Measurements from ENCODE around the gene MANF.

Gene MANF

GRCh38 chr3:51389423-51390183, 4.5 kb downstream of the MANF start:
- peak in 1 of 2 donors; percentile 18 for DNase-seq (ENCODE audit: low read depth in 2 of 2, low spot score in 1 of 2)

DNA sequence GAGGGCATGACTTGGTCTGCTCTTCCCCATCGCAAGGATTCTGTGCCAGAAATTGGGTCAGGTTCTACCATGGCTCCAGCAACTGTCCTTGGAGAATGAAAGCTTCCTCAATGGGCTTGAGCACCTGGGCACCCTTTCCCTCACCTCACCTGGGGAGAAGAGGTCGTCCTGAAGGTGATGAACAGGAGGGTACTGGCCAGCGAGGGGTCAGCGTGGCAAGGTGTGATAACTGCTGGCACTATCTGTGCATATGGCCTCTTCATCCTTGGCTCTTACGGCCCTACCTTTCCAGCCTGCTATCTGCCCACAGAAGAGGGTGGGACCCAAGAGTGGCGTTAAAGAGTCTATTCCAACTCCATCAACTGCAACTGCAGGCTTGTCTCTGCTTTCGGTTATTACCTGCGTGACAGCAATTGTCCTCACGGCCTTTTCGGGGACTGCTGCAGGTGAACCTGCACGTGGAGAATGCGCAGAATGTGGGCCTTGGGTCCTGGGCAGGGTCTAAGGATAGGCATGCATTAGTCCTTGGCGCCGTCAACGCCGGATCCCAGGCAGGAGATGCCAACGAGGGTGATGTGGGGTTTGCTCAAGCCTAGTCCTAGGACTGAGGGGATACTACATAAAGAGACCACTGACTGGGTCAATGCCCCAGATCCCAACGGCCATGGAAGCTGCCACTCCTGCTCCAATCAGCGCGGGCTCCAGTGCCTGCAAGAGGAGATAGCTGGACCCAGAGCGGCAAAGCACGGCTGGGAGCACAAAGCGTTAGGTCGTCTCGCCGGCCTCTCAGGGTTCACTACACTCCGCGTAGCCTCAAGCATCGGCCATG, 5.4 kb downstream of the MANF start:
- DNase-seq (ENCODE audit: low read depth in 2 of 2, low spot score in 1 of 2), result no peak

GRCh38 chr3:51391075-51391565, 6.0 kb downstream of the MANF start, which contains the start of gene RBM15B:
Gene RBM15B (plus strand): TSS chr3:51391285. CDS start chr3:51391400, 115 bp downstream.
- DNase-seq (ENCODE audit: low read depth in 2 of 2, low spot score in 1 of 2), result peak; percentile 94 to 95

DNA sequence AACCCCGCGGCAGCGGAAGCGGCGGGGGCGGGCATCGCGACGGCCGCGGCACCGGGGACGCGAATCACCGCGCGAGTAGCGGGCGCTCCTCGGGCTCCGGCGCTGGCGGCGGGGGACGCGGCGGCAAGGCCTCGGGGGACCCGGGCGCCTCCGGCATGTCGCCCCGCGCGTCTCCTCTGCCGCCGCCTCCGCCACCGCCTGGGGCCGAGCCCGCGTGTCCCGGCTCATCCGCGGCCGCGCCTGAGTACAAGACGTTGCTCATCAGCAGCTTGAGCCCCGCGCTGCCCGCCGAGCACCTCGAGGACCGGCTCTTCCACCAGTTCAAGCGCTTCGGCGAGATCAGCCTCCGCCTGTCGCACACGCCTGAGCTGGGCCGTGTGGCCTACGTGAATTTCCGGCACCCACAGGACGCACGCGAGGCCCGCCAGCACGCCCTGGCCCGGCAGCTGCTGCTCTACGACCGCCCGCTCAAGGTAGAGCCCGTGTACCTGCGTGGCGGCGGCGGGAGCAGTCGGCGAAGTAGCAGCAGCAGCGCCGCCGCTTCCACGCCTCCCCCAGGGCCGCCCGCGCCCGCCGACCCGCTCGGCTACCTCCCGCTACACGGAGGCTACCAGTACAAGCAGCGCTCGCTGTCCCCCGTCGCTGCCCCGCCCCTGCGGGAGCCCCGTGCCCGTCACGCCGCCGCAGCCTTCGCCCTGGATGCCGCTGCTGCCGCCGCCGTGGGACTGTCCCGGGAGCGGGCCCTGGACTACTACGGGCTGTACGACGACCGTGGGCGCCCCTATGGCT, 6.7 kb downstream of the MANF start:
- DNase-seq (ENCODE audit: low read depth in 2 of 2, low spot score in 1 of 2), result no peak

DNA sequence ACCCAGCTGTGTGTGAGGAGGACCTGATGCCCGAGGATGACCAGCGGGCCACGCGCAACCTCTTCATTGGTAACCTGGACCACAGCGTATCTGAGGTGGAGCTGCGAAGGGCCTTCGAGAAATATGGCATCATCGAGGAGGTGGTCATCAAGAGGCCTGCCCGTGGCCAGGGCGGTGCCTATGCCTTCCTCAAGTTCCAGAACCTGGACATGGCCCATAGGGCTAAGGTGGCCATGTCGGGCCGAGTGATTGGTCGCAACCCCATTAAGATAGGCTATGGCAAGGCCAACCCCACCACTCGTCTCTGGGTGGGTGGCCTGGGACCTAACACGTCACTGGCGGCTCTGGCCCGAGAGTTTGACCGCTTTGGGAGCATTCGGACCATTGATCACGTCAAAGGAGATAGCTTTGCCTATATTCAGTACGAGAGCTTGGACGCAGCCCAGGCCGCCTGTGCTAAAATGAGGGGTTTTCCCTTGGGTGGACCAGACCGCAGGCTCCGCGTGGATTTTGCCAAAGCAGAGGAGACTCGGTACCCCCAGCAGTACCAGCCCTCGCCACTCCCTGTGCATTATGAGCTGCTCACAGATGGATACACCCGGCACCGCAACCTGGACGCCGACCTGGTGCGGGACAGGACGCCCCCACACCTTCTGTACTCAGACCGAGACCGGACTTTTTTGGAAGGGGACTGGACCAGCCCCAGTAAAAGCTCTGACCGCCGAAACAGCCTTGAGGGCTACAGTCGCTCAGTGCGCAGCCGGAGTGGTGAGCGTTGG, 7.5 kb downstream of the MANF start:
- DNase-seq (ENCODE audit: low read depth in 2 of 2, low spot score in 1 of 2), result no peak

GRCh38 chr3:51393134-51393495, 8.0 kb downstream of the MANF start:
- DNase-seq (ENCODE audit: low read depth in 2 of 2, low spot score in 1 of 2), result no peak

DNA sequence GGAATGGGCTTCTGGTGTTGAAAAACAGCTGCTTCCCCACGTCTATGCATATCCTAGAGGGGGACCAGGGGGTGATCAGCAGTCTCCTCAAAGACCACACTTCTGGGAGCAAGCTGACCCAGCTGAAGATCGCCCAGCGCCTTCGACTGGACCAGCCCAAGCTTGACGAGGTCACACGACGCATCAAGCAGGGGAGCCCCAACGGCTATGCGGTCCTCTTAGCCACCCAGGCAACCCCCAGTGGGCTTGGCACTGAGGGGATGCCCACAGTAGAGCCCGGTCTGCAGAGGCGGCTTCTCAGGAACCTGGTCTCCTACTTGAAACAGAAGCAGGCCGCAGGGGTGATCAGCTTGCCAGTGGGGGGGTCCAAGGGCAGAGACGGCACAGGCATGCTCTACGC, 8.5 kb downstream of the MANF start:
- DNase-seq (ENCODE audit: low read depth in 2 of 2, low spot score in 1 of 2), result no peak

DNA sequence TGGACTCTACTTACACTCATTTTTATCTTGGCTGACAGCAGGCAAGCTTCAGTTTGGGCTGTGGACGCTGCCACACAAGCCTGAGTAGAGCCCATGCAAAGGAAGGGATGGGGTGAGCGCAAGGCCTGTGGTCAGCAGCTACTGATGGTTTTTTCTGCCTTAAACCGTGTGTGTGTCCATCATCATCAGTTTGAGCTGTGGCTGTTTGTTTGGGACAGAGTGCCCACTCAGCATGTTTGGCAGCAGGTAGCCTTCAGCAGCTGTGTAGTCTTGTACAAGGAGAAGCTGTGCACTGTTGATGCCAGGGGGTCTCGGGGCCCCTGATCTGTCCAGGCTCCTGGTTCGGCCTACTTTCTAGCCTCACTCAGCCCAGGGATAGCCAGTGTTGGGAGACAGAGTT, 9.4 kb downstream of the MANF start:
- no peak for DNase-seq (ENCODE audit: low read depth in 2 of 2, low spot score in 1 of 2)

DNA sequence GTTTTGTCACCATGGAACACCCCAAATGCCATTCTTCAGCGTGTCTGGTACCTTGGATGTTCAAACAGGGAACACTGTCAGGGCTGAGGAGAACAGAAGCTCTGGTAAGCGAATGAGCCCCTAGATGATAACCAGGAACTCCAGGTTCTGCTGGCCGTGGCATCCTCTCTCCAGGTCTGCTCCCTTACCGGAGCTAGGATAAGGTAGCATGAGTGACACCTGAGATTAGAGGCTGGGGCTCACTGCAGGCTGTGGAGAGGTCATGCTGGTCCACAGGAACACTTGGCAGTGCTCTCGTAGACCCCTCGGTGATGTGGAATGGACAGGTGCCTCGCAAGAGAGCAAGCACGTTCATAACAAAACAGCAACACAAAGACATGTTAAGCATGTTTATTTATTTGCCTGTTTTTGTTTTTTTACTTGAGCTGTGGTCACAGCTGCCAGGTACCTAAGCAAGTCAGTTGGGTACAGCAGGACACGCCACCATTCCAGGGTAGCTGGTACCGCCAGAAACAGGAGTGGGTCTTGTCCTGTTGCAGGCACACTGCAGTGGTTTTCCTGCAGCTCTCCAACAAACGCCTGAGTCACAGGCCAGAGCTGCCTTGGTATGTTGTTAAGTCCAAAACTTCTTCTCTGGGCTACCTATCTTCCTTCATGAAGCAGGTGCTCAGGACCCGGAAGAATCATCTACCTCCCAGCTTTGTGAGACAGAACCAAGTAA, 10.6 kb downstream of the MANF start:
- no peak for DNase-seq (ENCODE audit: low read depth in 2 of 2, low spot score in 1 of 2)

DNA sequence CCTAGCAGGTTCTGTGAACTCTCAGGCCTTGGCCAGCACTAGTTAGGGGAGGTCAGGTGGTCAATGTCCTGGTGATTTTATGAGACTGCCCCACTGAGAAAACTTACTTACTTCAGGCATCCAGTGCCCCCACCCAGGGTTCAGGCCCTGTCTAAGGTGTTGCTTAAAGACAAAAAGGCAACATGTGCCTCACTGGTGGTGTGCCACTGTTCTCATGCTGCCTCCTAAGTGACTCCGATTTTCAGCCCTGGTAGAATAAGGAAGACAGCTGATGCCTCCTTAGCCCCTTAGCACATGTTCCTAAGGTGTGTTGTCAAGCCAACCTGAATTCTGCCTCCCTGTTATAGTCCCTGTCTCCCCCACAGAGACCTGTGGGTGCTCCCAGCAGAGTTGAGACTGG, 11.3 kb downstream of the MANF start:
- no peak for DNase-seq (ENCODE audit: low read depth in 2 of 2, low spot score in 1 of 2)

GRCh38 chr3:51397392-51397791, 12.3 kb downstream of the MANF start:
- no peak for DNase-seq (ENCODE audit: low read depth in 2 of 2, low spot score in 1 of 2)

- no peak for DNase-seq (ENCODE audit: low read depth in 2 of 2, low spot score in 1 of 2)
These were observed 13.7 kb downstream of the MANF start for GRCh38 chr3:51398595-51399310.

GRCh38 chr3:51400166-51400565, 15.1 kb downstream of the MANF start:
- DNase-seq (ENCODE audit: low read depth in 2 of 2, low spot score in 1 of 2), result no peak

DNA sequence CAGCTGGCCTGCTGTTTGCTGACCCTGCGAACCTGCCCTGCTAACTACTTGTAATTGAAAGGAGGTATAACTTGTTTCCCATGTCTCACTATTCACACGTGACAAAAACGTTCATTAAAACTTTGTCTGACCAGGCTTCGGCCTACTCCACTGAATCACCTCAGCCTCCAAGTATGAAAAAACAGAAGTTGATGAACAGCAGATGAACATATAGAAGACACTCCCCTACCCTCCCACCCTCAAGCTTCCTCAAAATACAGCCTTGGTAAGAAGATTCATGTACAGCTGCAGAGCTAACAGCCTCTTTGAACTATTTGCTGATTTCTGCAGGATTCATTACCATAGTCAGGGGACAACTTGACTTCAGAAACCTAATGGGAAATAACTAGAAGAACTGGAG, 16.6 kb downstream of the MANF start:
- no peak for DNase-seq (ENCODE audit: low read depth in 2 of 2, low spot score in 1 of 2)

GRCh38 chr3:51403675-51404074, 18.6 kb downstream of the MANF start:
- no peak for DNase-seq (ENCODE audit: low read depth in 2 of 2, low spot score in 1 of 2)

GRCh38 chr3:51408021-51408420, 22.9 kb downstream of the MANF start:
- no peak for DNase-seq (ENCODE audit: low read depth in 2 of 2, low spot score in 1 of 2)

- no peak for DNase-seq (ENCODE audit: low read depth in 2 of 2, low spot score in 1 of 2)
These were observed 23.7 kb downstream of the MANF start for GRCh38 chr3:51408813-51409212.

GRCh38 chr3:51422211-51422610, 37.1 kb downstream of the MANF start:
- no peak for DNase-seq (ENCODE audit: low read depth in 2 of 2, low spot score in 1 of 2)

GRCh38 chr3:51426921-51427320, 41.8 kb downstream of the MANF start:
- no peak for DNase-seq (ENCODE audit: low read depth in 2 of 2, low spot score in 1 of 2)

Data from stimulated activated CD8-positive, alpha-beta memory T cell treated with anti-CD3 and anti-CD28 coated beads, Interleukin-4, amount 100 ng/mL, for 1 hour (primary cell).